Uterus (tissue), 2 donors: ENCODE results near the gene PYGL.

Source experiments
- CTCF ChIP-seq, 4 experiments: fragments of 200-600 bp in 2 of 4; fragments of 450-650 bp in 2 of 4; sonication (generic) in 2 of 4; IDR thresholded peaks; one replicate each; pipeline ENCODE4 v1.5.1; 2016 to 2019; ENCODE audit warnings: antibody characterized with exemption in 4 of 4, mild to moderate bottlenecking in 2 of 4, moderate library complexity in 1 of 4
- POLR2A ChIP-seq, 2 donors: fragments of 450-650 bp; IDR thresholded peaks; one replicate each; pipeline ENCODE4 v1.6.1; 2016; ENCODE audit warnings: antibody characterized with exemption in 2 of 2, mild to moderate bottlenecking in 1 of 2, moderate library complexity in 1 of 2

DNA sequence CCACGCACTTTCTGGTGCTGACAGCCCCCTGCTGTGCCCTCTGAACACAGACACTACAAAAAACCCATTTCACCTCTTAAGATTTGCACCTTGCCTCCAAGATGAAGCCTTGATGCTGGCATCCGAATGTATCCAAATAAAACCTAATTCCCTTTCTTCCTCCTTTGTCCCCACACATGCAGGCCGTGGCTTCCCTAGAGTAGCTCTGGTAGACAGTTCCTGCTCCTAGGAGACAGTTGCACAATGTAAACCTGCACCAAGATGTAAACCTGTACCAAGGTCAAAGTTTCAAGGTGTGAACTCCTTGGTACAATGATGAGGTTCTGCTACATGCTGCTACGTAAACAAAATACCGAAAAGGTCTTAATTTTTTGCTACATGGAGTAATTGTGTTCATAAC is 73.1 kb downstream of the PYGL start:
- no peak for TF ChIP-seq CTCF (IDR thresholded peaks at IDR 0.05)
- TF ChIP-seq POLR2A (IDR thresholded peaks at IDR 0.05) = no peak
